Measurements from ENCODE around the gene IMPG1. TPM values are rescaled to one million over a fixed set of nuclear protein-coding genes. Genes with fewer than 3 reads are reported as not detected.

Gene IMPG1
- total and polyA plus RNA-seq, 2 of the 8 experiments (the other 6 are each of a cell fraction or from before 2014, with no cell fraction given), result 0.02 TPM; not detected in 1

- TF ChIP-seq CHD7 (IDR thresholded peaks at IDR 0.05; ENCODE audit: insufficient replicate concordance, low read length), result no peak
- TF ChIP-seq JUND (IDR thresholded peaks at IDR 0.05; ENCODE audit: low read length), result peak; percentile 63; the same call in 1 of the 2 replicates
- TF ChIP-seq ATF2 (IDR thresholded peaks at IDR 0.05; ENCODE audit: low read length), result no peak
- TF ChIP-seq CHD2 (IDR thresholded peaks at IDR 0.05; ENCODE audit: low read length), result no peak
Observed at GRCh38 chr6:75986935-75987334, 85.5 kb downstream of the IMPG1 start (continued).
